ENCODE measurements around the gene CHST11. TPM values are rescaled to one million over a fixed set of nuclear protein-coding genes. Genes with fewer than 3 reads are reported as not detected.
A peak's percentile ranks its signal among the peaks of the same experiment; 100 is the strongest.

The CHST11 gene
- polyA plus RNA-seq, 1 donor (not counting 4 experiments of a cell fraction or from before 2014, with no cell fraction given) = 11.9 TPM

DNA sequence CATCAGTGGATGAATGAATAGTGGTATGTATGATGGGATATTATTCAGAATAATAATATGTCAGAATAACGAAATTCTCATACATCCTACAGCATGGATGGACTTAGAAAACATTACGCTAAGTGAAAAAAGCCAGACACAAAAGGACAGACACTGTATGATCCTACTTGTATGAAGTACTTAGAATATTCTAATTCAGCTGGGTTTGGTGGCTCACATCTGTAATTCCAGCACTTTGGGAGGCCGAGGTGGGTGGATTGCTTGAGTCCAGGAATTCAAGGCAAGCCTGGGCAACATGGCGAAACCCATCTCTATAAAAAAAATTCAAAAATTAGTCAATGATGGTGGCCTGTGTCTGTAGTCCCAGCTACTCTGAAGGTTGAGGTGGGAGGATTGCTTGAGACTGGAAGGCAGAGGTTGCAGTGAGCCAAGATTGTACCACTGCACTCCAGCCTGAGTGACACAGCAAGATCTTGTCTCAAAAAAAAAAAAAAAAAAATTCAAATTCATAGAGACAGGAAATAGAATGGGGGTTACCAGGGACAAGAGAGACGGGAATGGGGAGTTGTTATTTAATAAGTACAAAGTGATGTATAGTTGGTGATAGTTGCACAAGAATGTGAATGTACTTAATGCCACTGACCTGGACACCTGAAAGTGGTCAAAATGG lies 132.3 kb downstream of the CHST11 start:
- DNase-seq (ENCODE audit: low read depth, low spot score) (no peak), FAIRE-seq (no peak)
- Histone ChIP-seq H3K9ac (ENCODE audit: control insufficient read depth, extremely low read depth, insufficient read depth, low read length) (peak overlapping the region; percentile 47), H3K4me2 (ENCODE audit: control insufficient read depth, extremely low read depth, insufficient read depth, low read depth, low read length) (peak overlapping the region; percentile 92), H2AFZ (ENCODE audit: control insufficient read depth, low read length) (no peak overlapping the region), H3K9me1 (ENCODE audit: control insufficient read depth, extremely low read depth, insufficient read depth, low read length) (no peaks in the 10 kb centered on the region), H3K4me1 (ENCODE audit: control insufficient read depth, extremely low read depth, insufficient read depth, low read length) (peaks cover 58% of the 10 kb centered on the region), H3K79me2 (ENCODE audit: control insufficient read depth, insufficient read depth, low read length) (peaks cover 31% of the 10 kb centered on the region), H3K4me3 (ENCODE audit: control insufficient read depth in 2 of 3, extremely low read depth in 1 of 3, insufficient read depth in 2 of 3, low read depth in 1 of 3, low read length in 3 of 3) (peak overlapping the region in 2 of 3 experiments; percentile 40 to 65), H4K20me1 (ENCODE audit: control insufficient read depth, extremely low read depth, insufficient read depth, low read length) (no peaks in the 10 kb centered on the region), H3K27ac (ENCODE audit: control insufficient read depth, insufficient read depth, low read length) (peak overlapping the region; percentile 89), H3K27me3 (ENCODE audit: control insufficient read depth, extremely low read depth, insufficient read depth, low read length) (no peaks in the 10 kb centered on the region), H3K9me3 (ENCODE audit: control insufficient read depth, low read depth, low read length) (no peaks in the 10 kb centered on the region), H3K36me3 (ENCODE audit: control insufficient read depth in 2 of 2, extremely low read depth in 1 of 2, insufficient read depth in 2 of 2, low read length in 2 of 2) (no peaks in the 10 kb centered on the region)
- TF ChIP-seq CTCF (optimal IDR thresholded peaks at IDR 0.05 in 1 of 3, IDR thresholded peaks at IDR 0.05 in 1 of 3, conservative IDR thresholded peaks at IDR 0.05 in 1 of 3; ENCODE audit: extremely low read depth in 1 of 3, insufficient read depth in 2 of 3, low read length in 3 of 3) = no peak
- TF ChIP-seq EZH2 (IDR thresholded peaks at IDR 0.05; ENCODE audit: low read length) = no peak
- dilution Hi-C loops (cut with MboI; ENCODE audit: extremely low pct_ligation_motif_present, low sequenced_read_pairs) = no loop called here

DNA sequence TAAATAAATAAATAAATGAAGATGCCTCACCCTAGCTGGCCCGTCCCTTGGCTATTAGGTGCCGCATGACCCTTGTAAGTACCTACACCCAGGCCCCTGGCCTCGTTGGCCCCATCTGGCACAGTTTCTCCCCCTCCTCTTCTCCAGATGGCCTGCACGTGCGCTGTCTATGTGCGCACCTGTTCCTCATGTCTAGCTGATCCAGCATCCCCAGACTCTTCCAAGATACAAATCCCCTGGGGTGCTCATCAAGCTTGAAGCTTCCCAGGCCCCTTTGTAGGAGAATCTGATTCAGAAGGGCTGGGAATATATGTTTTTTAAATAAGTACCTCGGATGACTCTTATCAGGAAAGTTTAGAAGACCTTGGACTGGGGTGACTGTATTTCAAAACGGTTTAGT lies 133.3 kb downstream of the CHST11 start:
- no peaks in the 10 kb centered on the region for H3K27me3 ChIP-seq (ENCODE audit: control insufficient read depth, extremely low read depth, insufficient read depth, low read length)
- no peak overlapping the region for H3K4me2 ChIP-seq (ENCODE audit: control insufficient read depth, extremely low read depth, insufficient read depth, low read depth, low read length)
- H2AFZ ChIP-seq (ENCODE audit: control insufficient read depth, low read length) = no peak overlapping the region
- DNase-seq (ENCODE audit: low read depth, low spot score) (no peak), FAIRE-seq (no peak)
- no peak overlapping the region for H3K4me3 ChIP-seq (ENCODE audit: control insufficient read depth in 2 of 3, extremely low read depth in 1 of 3, insufficient read depth in 2 of 3, low read depth in 1 of 3, low read length in 3 of 3)
- H3K4me1 ChIP-seq (ENCODE audit: control insufficient read depth, extremely low read depth, insufficient read depth, low read length) = peaks cover 58% of the 10 kb centered on the region
- H3K9me3 ChIP-seq (ENCODE audit: control insufficient read depth, low read depth, low read length) = no peaks in the 10 kb centered on the region
- dilution Hi-C loops (cut with MboI; ENCODE audit: extremely low pct_ligation_motif_present, low sequenced_read_pairs) = no loop called here
- H3K36me3 ChIP-seq (ENCODE audit: control insufficient read depth in 2 of 2, extremely low read depth in 1 of 2, insufficient read depth in 2 of 2, low read length in 2 of 2) = no peaks in the 10 kb centered on the region
- H3K9ac ChIP-seq (ENCODE audit: control insufficient read depth, extremely low read depth, insufficient read depth, low read length) = no peak overlapping the region
- no peaks in the 10 kb centered on the region for H4K20me1 ChIP-seq (ENCODE audit: control insufficient read depth, extremely low read depth, insufficient read depth, low read length)
- no peak for TF ChIP-seq CTCF (optimal IDR thresholded peaks at IDR 0.05 in 1 of 3, IDR thresholded peaks at IDR 0.05 in 1 of 3, conservative IDR thresholded peaks at IDR 0.05 in 1 of 3; ENCODE audit: extremely low read depth in 1 of 3, insufficient read depth in 2 of 3, low read length in 3 of 3)
- TF ChIP-seq EZH2 (IDR thresholded peaks at IDR 0.05; ENCODE audit: low read length) = no peak
- no peak overlapping the region for H3K27ac ChIP-seq (ENCODE audit: control insufficient read depth, insufficient read depth, low read length)
- no peaks in the 10 kb centered on the region for H3K9me1 ChIP-seq (ENCODE audit: control insufficient read depth, extremely low read depth, insufficient read depth, low read length)
- H3K79me2 ChIP-seq (ENCODE audit: control insufficient read depth, insufficient read depth, low read length) = peaks cover 29% of the 10 kb centered on the region
